ENCODE results near the gene CNTNAP4. TPM values are rescaled to one million over a fixed set of nuclear protein-coding genes. Genes with fewer than 3 reads are reported as not detected.

CNTNAP4 gene
- polyA plus RNA-seq, 2 of the 4 experiments (the other 2 are of a cell fraction): not detected

DNA sequence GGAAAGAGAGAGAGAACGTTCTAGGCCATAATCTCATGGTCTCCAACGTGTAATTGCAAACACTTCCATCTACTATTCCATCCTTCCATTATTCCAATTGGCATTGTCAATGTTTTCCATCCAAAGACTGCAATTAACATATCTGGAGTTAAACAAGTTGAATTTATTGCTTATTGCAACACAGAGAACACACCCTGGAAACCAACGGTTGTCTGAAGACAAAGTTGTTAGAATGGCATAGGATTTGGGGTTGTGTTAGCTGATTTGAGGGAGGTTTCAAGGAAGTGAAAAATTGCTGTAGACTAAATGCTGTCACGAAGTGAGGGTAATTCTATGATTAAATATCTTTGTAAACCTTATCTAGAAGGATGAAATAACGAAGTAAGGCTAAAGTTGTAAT, 178.8 kb downstream of the CNTNAP4 start:
- no peak for FAIRE-seq

DNA sequence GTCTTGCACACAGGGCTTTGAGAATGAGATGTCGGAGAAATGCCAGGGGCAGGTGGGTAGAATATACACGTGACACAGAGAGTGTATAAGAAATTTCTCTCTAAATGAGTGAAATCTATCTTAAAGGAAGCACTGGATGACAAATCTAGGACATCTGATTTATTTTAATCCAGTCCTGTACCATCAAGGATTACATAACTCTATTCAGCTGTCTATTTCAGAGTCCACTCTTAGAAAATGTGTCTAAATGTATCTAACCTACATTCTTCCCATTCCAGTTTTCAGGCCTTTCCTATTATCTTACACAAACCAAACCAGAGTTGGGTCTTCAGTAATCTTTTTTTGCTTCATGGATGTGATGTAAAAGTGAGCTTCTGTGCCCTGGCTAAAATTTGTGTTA, 181.9 kb downstream of the CNTNAP4 start:
- CTCF ChIA-PET: no interaction called here
- POLR2A ChIA-PET: no interaction called here
- DNase-seq (ENCODE audit: low read depth in 1 of 2, low spot score in 1 of 2) (no peak), FAIRE-seq (no peak), ATAC-seq (no peak)
- no peaks in the 10 kb centered on the region for H3K9me3 ChIP-seq
- H3K4me2 ChIP-seq: no peak overlapping the region
- WGBS (ENCODE audit: missing lambda C conversion rate): 33% methylated on average over 2 of the region's 2 CpGs
- H3K27ac ChIP-seq: no peak overlapping the region
- no peaks in the 10 kb centered on the region for H3K4me1 ChIP-seq
- H3K4me3 ChIP-seq: no peak overlapping the region
- TF ChIP-seq GATA3 (IDR thresholded peaks at IDR 0.05; ENCODE audit: borderline replicate concordance) (no peak), FOXS1 (CRISPR knock-in tag; IDR thresholded peaks at IDR 0.05) (no peak), USF2 (IDR thresholded peaks at IDR 0.05) (no peak), HEYL (CRISPR knock-in tag; IDR thresholded peaks at IDR 0.05) (no peak), HOXA7 (CRISPR knock-in tag; IDR thresholded peaks at IDR 0.05) (no peak), ZSCAN20 (CRISPR knock-in tag; IDR thresholded peaks at IDR 0.05) (no peak), ZFP36 (IDR thresholded peaks at IDR 0.05; ENCODE audit: borderline replicate concordance, partially characterized antibody) (no peak), HDAC2 (IDR thresholded peaks at IDR 0.05) (no peak), TP53 (CRISPR knock-in tag; IDR thresholded peaks at IDR 0.05) (no peak), MAFK (IDR thresholded peaks at IDR 0.05; ENCODE audit: partially characterized antibody) (no peak), RCOR1 (IDR thresholded peaks at IDR 0.05; ENCODE audit: low read depth, low read length) (no peak), RNF2 (IDR thresholded peaks at IDR 0.05; ENCODE audit: borderline replicate concordance, low read depth) (no peak), ESRRA (IDR thresholded peaks at IDR 0.05; ENCODE audit: borderline replicate concordance, low read length) (no peak), PHF8 (IDR thresholded peaks at IDR 0.05; ENCODE audit: borderline replicate concordance, low read depth) (no peak)
- TF ChIP-seq, protein P1, sequence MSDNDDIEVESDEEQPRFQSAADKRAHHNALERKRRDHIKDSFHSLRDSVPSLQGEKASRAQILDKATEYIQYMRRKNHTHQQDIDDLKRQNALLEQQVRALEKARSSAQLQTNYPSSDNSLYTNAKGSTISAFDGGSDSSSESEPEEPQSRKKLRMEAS (IDR thresholded peaks at IDR 0.05): no peak

More for the DNA sequence above, 178.8 kb downstream of the CNTNAP4 start:
- Histone ChIP-seq H3K4me2 (no peak overlapping the region), H3K27ac (no peak overlapping the region), H3K4me1 (no peaks in the 10 kb centered on the region), H3K9me3 (no peaks in the 10 kb centered on the region), H3K4me3 (no peak overlapping the region)
- ChIA-PET CTCF (no interaction called here), POLR2A (no interaction called here)
- 6% methylated on average over 5 of the region's 5 CpGs for WGBS (ENCODE audit: missing lambda C conversion rate)
- no peak for TF ChIP-seq RNF2 (IDR thresholded peaks at IDR 0.05; ENCODE audit: borderline replicate concordance, low read depth)
- TF ChIP-seq, protein P1 (IDR thresholded peaks at IDR 0.05): no peak
- no peak for TF ChIP-seq HOXB13 (CRISPR knock-in tag; IDR thresholded peaks at IDR 0.05; ENCODE audit: low read depth)
- no peak for TF ChIP-seq CBX8 (IDR thresholded peaks at IDR 0.05)
- TF ChIP-seq, protein P2, sequence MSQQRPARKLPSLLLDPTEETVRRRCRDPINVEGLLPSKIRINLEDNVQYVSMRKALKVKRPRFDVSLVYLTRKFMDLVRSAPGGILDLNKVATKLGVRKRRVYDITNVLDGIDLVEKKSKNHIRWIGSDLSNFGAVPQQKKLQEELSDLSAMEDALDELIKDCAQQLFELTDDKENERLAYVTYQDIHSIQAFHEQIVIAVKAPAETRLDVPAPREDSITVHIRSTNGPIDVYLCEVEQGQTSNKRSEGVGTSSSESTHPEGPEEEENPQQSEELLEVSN (IDR thresholded peaks at IDR 0.05; ENCODE audit: borderline replicate concordance, low read depth): no peak
- no peak for TF ChIP-seq JUNB (IDR thresholded peaks at IDR 0.05)
- no peak for TF ChIP-seq ZSCAN20 (CRISPR knock-in tag; IDR thresholded peaks at IDR 0.05)
- TF ChIP-seq CHD4 (IDR thresholded peaks at IDR 0.05; ENCODE audit: borderline replicate concordance): no peak
- TF ChIP-seq GATA3 (IDR thresholded peaks at IDR 0.05; ENCODE audit: borderline replicate concordance): no peak
- TF ChIP-seq NPAS2 (CRISPR knock-in tag; IDR thresholded peaks at IDR 0.05; ENCODE audit: borderline replicate concordance): no peak
- DNase-seq (ENCODE audit: low read depth in 1 of 2, low spot score in 1 of 2): no peak
- no peak for ATAC-seq

DNA sequence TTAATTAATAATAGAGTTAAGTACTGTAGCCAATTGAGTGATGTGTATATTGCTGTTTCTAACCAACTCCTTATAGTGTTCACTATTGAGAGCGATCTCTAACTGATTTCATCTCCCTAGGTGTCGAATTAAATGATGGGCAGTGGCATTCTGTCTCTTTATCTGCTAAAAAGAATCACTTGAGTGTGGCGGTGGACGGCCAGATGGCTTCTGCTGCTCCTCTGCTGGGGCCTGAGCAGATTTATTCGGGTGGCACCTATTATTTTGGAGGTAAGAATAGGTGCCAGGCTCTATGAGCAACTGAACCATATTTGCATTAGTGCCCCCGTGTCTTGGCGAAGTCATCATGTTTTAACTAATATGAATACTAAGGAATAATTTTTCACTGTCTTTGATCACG, 184.6 kb downstream of the CNTNAP4 start:
- ATAC-seq (no peak), FAIRE-seq (no peak), DNase-seq (ENCODE audit: low read depth in 1 of 2, low spot score in 1 of 2) (no peak)
- CTCF ChIA-PET: no interaction called here
- H3K4me1 ChIP-seq: no peaks in the 10 kb centered on the region
- no peak overlapping the region for H3K4me2 ChIP-seq
- no peak overlapping the region for H3K27ac ChIP-seq
- H3K9me3 ChIP-seq: no peaks in the 10 kb centered on the region
- no peak overlapping the region for H3K4me3 ChIP-seq
- WGBS (ENCODE audit: missing lambda C conversion rate): 27% methylated on average over 8 of the region's 8 CpGs
- POLR2A ChIA-PET: no interaction called here
- TF ChIP-seq REST (IDR thresholded peaks at IDR 0.05): no peak
- TF ChIP-seq CBX2 (IDR thresholded peaks at IDR 0.05; ENCODE audit: borderline replicate concordance, low read depth): no peak
- no peak for TF ChIP-seq ZNF302 (CRISPR knock-in tag; IDR thresholded peaks at IDR 0.05)
- no peak for TF ChIP-seq RCOR1 (IDR thresholded peaks at IDR 0.05; ENCODE audit: low read depth, low read length)
- no peak for TF ChIP-seq ZSCAN20 (CRISPR knock-in tag; IDR thresholded peaks at IDR 0.05)
- TF ChIP-seq BHLHE40 (IDR thresholded peaks at IDR 0.05; ENCODE audit: low read depth, low read length): no peak
- TF ChIP-seq HOXB13 (CRISPR knock-in tag; IDR thresholded peaks at IDR 0.05; ENCODE audit: low read depth): no peak
- TF ChIP-seq FOXS1 (CRISPR knock-in tag; IDR thresholded peaks at IDR 0.05): no peak
- TF ChIP-seq ZFP36 (IDR thresholded peaks at IDR 0.05; ENCODE audit: borderline replicate concordance, partially characterized antibody): no peak
- TF ChIP-seq CEBPB (IDR thresholded peaks at IDR 0.05): no peak
- TF ChIP-seq HDAC2 (IDR thresholded peaks at IDR 0.05): no peak
- TF ChIP-seq HOXB5 (CRISPR knock-in tag; IDR thresholded peaks at IDR 0.05): no peak
- no peak for TF ChIP-seq MYC (IDR thresholded peaks at IDR 0.05; ENCODE audit: borderline replicate concordance, low read length)
- no peak for TF ChIP-seq EHF (CRISPR knock-in tag; IDR thresholded peaks at IDR 0.05)
- no peak for TF ChIP-seq USF2 (IDR thresholded peaks at IDR 0.05)

Measured in A549 (cell line).